GM12872 (cell line): ENCODE measurements around the gene ZBTB8A.

ENCODE experiments used
- TF ChIP-seq, protein P1 (sequence below): IDR thresholded peaks from 3 replicates; pipeline ENCODE4 v1.5.1; 2011; ENCODE audit warnings: low read depth, mild to moderate bottlenecking, low read length, moderate library complexity; ENCODE audit not compliant: insufficient read depth

ZBTB8A gene

DNA sequence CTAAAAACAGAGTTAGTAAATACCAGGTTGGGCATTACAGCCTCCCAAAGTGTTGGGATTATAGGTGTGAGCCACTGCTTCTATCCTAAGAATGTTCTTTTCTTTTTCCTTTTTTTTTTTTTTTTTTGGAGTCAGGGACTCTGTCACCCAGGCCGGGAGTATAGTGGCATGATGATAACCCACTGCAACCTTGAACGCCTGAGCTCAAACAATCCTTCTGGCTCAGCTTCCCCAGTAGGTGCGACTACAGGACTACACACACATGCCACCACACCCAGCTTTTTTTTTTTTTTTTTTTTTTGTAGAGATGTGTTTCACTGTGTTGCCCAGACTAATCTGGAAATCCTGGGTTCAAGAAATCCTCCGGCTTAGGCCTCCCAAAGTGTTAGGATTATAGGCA is 105.2 kb downstream of the ZBTB8A start:
- TF ChIP-seq, protein P1, sequence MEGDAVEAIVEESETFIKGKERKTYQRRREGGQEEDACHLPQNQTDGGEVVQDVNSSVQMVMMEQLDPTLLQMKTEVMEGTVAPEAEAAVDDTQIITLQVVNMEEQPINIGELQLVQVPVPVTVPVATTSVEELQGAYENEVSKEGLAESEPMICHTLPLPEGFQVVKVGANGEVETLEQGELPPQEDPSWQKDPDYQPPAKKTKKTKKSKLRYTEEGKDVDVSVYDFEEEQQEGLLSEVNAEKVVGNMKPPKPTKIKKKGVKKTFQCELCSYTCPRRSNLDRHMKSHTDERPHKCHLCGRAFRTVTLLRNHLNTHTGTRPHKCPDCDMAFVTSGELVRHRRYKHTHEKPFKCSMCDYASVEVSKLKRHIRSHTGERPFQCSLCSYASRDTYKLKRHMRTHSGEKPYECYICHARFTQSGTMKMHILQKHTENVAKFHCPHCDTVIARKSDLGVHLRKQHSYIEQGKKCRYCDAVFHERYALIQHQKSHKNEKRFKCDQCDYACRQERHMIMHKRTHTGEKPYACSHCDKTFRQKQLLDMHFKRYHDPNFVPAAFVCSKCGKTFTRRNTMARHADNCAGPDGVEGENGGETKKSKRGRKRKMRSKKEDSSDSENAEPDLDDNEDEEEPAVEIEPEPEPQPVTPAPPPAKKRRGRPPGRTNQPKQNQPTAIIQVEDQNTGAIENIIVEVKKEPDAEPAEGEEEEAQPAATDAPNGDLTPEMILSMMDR: no peak

DNA sequence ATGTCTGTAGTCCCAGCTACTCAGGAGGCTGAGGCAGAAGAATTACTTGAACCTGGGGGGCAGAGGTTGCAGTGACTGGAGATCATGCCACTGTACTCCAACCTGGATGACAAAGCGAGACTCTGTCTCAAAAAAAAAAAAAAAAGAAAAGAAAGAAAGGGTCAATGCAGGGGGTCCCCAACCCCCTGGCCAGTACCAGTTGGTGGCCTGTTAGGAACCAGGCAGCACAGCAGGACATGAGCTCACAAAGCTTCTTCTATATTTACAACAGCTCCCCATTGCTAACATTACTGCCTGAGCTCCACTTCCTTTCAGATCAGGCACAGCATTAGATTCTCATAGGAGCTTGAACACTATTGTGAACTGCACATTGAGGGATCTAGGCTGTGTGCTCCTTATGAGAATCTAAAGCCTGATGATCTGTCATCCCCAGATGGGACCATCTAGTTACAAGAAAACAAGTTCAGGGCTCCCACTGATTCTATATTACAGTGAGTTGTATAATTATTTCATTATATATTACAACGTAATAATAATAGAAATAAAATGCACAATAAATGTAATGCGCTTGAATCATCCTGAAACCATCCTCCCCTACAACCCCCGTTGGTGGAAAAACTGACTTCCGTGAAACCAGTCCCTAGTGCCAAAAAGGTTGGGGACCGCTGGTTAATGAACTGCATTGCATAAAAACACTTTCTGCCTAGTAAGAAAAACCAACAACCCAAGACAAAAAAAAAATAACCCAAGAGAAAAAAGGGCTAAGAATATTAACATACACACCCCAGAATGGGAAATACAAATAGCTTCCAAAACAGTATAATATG is 108.3 kb downstream of the ZBTB8A start:
- TF ChIP-seq, protein P1: no peak

DNA sequence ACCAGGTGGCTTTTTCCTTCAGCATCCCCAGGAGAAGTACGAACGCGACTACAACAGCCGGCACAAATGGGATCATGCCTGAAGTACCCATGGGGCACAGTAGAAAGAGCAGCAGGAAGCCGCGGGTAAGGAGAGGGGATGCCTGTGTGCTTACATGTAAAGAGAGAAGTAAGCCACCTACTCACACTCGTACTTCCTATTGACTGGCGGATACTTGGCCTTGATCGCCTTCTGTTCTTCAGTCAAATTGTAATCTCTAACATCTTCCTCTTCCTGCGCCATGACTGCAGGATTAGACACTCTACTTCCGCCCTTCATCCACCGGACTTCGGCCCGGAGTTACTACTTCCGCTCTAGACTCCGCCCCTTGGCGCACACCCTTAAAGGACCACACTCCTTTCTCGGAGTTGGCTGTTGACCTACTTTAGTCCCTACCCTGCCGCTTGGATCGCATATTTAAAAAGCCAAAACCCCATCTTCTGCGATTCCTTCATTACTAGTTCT is 111.1 kb downstream of the ZBTB8A start, which contains the start of gene ZBTB8OS:
Gene ZBTB8OS, minus strand, starts transcription at position 303 of the 504 bp plus-strand sequence. Its CDS starts 21 bp downstream, at position 282.
- TF ChIP-seq, protein P1: no peak

DNA sequence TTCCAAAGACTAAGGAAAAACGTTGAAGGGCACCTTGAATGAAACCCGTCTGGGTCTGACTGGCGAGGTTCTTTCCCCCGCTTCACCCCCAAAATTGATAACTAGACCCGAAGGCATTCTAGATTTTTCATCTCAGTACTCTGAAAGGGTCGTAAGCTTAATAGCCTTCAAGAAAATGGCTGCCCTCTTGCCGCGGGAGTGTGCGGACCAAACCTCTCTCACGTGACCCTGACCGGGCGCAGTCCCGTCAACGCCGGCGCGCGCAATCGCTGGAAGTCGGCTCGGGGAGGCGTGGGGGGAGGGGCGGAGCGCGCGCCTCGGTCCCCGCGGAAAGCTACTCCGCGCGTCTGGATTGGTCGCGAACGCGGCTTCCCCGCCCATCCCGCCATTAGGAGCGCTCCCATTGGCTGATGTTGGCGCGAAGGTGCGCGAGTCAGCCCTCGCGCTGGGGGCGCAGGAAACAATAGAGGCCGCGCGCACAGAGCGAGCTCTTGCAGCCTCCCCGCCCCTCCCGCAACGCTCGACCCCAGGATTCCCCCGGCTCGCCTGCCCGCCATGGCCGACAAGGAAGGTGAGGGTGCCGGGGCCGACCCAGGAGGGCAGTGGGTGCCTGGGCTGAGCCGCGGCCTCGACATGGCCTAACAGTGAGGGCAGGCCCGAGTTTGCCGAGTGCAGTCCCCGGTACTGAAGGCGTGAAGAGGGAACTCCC is 111.7 kb downstream of the ZBTB8A start, which contains the start of gene RBBP4:
Gene RBBP4, plus strand, starts transcription at position 457 of the 709 bp plus-strand sequence. Its CDS starts 99 bp downstream, at position 556.
- TF ChIP-seq, protein P1: no peak

DNA sequence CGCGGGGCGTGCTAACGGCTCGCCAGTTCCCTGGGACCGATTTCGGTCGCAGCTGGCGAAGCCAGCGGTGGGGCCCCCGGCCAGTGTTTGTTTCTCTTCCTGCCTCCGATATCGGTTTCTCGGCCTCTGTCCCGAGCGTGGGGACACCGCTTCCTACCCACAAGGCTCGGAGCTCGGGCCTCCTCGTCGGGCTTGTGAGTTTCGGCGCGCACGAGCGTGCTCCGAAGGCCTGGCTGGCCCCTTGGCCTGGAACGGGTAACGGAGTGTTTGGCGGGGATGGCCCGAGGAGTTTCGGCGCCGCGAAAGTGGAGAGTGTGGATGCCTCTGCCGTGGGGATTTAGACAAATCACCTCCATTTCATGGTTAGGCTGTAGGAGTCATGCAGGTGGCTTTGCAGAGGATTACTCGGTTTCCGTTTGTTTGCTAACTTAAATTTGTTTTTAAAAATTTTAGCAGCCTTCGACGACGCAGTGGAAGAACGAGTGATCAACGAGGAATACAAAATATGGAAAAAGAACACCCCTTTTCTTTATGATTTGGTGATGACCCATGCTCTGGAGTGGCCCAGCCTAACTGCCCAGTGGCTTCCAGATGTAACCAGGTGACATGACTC is 112.3 kb downstream of the ZBTB8A start:
- TF ChIP-seq, protein P1: no peak

DNA sequence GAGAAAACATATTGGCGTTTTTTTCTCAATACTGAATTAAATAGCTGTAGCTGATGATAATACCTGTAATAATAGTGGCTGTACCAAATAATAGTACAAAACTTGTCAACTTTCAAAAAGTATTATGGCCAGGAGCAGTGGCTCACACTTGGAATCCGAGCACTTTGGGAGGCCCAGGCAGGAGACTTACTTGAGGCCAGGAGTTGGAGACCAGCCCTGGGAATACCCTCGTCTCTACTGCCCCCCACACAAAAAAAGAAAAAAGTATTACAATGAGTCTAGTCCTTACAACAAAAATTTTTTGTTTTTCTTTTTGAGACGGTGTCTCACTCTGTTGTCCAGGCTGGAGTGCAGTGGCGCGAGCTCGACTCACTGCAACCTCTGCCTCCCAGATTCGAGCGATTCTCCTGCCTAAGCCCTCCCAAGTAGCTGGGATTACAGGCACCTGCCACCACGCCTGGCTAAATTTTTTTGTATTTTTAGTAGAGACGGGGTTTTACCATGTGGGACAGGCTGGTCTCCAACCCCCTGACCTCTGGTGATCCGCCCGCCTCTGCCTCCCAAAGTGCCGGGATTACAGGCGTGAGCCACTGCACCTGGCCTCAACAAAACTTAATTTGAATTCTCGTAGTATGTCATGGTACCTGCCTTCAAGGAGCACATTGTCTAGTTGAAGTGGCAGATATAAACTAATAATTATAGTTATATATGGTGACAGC is 113.2 kb downstream of the ZBTB8A start:
- TF ChIP-seq, protein P1: no peak
